Measurements from ENCODE around the gene DSC1.

Gene DSC1

GRCh38 chr18:31104444-31104843, 58.2 kb downstream of the DSC1 start:
- DNase-seq (ENCODE audit: low spot score): no peak

DNA sequence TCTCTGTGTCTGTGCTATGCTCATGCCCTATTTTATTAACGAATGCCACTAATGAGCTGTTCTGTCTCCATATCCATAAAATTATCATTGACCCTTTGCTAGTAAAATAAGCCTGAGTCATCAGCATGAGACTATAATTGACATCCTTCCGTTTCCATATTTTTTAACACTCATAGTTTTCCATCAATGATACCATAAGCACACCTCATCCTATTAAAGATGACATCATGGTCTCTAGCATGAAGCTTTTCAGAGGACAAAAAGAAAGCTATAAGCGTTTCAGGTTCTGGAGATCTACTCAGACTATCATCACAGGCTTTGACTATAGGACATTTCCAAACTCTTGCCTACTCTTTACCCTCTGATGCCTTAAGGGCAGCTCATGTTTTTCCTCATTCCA, 59.2 kb downstream of the DSC1 start:
- DNase-seq (ENCODE audit: low spot score): no peak

DNA sequence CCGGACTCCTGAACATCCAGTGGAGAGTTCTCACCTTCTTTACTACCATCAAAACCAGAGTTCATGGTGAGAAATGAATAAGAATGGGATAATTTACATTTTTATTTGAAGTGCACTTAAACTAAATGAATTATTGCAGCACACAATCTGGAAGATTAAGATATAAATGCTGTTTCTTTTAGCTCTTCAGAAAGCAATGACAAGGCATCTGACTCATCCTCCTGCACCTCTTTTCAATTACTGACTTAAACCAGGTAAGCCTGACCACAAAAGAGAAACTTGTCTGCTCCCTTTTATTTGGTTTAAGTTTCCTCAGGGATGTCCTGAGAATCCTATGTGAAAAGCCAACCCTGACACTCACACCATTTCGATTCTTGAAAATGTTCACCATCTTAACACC, 59.7 kb downstream of the DSC1 start:
- no peak for DNase-seq (ENCODE audit: low spot score)

DNA sequence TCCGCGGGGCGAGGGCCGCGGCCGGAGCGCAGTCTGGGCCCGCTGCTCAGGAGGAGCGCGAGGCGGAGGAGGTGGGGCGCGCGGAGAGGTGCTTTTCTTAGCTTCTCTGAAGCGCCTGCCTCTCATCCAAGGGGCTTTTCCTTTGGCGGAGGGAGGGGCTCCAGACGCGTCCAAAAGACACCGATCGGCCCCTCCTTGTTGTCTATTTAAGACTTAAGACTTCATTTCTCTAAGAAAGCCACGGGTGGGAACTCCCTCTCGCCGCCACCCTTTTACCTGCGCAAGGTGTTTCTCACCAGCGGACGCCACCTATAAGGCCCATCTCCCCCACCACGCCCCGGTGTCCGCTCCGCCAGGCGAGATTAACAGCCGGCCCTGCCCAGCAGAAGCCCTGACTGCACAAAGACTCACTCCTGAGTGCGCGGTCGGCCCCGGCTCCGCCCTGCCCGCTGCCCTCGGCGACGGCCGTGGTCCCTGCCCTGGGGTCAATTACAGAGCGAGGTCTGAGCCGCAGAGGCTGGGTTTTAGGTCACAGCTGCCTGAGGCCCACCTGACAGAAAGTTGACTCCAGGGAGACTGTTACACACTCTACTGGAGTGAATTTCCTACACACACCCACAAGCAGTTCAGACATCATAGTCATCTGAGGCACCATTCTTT, 60.5 kb downstream of the DSC1 start, which contains the start of gene DSC2:
Gene DSC2, minus strand, starts transcription at position 397 of the 660 bp plus-strand sequence. CDS start 450 bp downstream, outside the sequence.
- DNase-seq (ENCODE audit: low spot score): no peak

- no peak for DNase-seq (ENCODE audit: low spot score)
Observed at GRCh38 chr18:31101183-31102024, 61.3 kb downstream of the DSC1 start.

- DNase-seq (ENCODE audit: low spot score): no peak
Observed at GRCh38 chr18:31100436-31101182, 62.0 kb downstream of the DSC1 start.

GRCh38 chr18:31099450-31100230, 63.0 kb downstream of the DSC1 start:
- no peak for DNase-seq (ENCODE audit: low spot score)

DNA sequence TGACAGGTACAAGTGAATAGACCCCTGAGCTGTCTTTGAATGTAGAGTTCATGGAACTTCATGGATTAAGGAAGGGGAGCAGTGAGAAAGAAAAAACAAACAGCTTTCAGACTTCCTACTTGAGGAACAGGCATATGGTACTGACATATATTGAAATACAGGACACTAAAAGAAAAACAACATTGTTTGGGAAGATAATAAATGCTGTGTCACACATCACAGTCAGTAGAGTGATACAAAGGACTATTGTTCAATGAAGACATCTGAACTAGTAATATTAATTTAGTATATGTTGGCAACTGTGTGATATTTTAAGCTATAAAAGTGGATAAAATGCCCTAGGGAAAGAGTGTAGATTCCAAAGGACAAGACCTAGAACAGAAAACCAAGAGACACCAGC, 63.8 kb downstream of the DSC1 start:
- DNase-seq (ENCODE audit: low spot score): no peak

DNA sequence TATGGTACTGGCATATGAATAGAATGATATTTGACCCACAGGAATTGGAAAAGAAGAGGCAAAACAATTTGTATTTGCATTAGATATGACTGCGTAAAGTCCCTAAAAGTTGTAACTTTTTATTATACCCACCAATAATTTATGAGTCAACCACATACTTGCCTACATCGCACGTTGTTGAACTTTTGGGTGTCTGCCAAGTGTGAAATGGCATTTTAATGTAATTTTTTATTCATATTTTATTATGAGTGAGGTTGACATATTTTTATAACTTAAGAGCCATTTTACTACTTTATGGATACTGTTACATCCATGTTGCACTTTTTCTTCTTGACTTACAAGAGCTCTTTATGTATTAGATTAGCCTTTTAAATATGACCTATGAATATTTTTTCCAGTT, 65.0 kb downstream of the DSC1 start:
- no peak for DNase-seq (ENCODE audit: low spot score)

DNA sequence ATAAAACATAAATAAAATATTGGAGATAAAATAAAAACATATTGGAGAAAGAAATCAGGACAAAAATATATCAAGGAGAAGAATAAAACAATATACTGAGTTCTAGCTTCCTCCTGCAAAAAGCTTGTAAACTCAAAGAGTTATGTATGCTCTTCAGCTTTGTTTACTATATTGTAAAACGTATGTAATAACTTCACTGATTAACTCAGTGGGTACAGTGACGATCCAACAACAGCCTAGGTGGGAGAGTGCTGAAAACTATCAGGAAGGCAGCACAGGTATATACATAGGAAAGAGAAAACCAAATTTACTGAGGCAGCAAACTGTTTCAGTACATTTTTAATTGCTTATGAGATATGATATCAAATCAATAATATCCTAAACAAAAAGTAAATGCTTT, 68.8 kb downstream of the DSC1 start:
- no peak for DNase-seq (ENCODE audit: low spot score)

GRCh38 chr18:31093294-31093693, 69.4 kb downstream of the DSC1 start:
- no peak for DNase-seq (ENCODE audit: low spot score)

DNA sequence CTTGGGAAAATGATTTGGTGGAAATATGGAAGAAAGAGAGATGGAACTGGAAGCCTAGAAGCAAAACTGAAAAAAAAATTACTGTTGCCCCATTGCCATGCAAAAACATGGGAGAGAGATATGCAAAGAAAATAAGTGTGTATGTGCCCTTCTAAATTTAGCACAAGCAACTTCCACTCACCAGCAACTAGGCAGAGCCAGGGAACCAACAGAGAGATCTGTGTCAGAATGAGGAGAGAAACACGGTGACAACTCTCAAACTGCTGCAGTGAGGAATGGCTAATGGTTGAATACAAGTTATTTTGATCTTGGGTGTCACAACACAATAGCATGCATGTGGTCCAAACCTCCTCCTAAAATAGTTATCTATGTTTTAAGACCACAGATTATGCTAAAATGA, 71.3 kb downstream of the DSC1 start:
- DNase-seq (ENCODE audit: low spot score): no peak

GRCh38 chr18:31088532-31088931, 74.1 kb downstream of the DSC1 start:
- DNase-seq (ENCODE audit: low spot score): no peak

DNA sequence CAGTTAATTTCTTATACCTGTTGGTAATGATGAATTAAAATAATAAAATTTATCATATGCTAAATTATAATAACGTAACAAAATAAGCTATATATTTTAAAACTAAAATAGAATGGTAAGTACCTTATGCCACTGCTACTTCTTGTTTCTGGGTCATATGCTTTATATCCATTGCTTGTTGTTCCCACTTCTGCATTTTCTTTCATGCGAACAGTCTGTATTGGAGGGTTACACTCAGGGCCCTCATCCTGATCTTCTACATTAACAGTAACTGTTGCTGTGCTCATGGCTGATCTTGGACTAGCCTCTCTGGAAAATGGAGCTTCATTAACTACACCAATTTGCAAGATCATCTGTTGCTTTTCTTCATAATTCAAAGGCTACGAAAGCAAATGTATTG, 82.7 kb downstream of the DSC1 start:
- no peak for DNase-seq (ENCODE audit: low spot score)

All from NAMALWA (cell line).